Raji (cell line): ENCODE data around the gene ZNF648.

Source experiments
- POLR2A ChIP-seq: IDR thresholded peaks from 2 replicates; pipeline ENCODE4 v1.6.1; 2011; ENCODE audit warnings: low read depth, low read length, control low read depth; ENCODE audit not compliant: insufficient read depth

Gene ZNF648, protein sequence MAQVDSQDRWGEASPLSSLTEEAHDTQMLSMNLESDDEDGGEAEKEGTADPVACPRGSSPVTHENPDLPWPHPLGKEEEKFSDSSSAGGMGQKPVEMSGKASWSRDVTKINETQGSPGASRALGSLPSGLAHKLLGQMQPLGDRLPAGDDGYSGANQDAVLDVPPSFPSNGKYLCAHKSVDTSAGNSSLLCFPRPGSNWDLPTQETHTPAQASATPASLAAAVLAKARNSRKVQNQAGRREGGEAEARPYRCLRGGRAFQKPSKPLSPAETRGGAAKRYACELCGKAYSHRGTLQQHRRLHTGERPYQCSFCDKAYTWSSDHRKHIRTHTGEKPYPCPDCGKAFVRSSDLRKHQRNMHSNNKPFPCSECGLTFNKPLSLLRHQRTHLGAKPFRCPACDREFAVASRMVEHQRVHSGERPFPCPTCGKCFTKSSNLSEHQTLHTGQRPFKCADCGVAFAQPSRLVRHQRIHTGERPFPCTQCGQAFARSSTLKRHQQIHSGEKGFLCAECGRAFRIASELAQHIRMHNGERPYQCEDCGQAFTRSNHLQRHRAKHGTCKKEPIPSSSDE

DNA sequence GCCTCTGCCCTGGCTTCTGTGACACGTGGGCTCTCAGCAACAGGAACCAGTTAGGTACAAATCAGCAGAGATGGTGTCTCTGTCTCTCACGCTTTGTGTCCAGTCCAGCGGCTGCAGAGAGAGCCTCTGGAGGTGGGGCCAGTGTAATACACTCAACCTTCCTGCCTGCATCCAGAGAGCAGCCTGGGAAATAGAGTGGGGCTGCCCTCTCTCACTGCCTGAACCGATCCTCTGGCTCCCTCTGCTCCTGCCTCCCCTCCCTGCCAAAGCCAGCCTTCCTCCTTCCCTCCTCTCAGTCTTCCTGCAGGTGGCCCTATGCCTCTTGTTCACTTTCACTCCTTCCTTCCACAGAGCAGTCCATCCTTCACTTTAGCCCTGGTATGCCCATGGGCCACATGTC, at the start of gene ZNF648:
Gene ZNF648, minus strand, starts transcription at position 119 of the 400 bp plus-strand sequence. CDS start 3,702 bp downstream, outside the sequence.
- no peak for TF ChIP-seq POLR2A

GRCh38 chr1:182110635-182111034, 49.1 kb upstream of the ZNF648 start:
- TF ChIP-seq POLR2A = no peak

- TF ChIP-seq POLR2A = no peak
These were observed 48.3 kb upstream of the ZNF648 start for GRCh38 chr1:182109771-182110170.

DNA sequence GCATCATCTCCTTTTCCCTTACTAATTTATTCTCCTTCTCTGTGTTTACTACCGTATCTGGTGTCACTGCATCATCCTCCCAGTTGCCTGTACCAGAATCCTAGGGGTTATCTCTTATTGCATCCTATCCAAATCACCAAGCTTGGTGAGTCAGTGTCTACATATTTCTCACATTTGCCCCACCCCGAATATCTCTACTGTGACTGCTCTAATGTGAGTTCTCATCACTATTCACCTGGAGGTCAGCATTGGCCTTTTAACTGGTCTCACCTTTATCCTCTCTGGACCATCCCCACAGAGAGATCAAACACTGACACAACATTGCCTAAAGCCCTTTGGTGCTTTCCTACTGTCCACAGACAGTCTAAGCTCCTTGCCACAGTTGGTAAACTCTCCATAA, 45.7 kb upstream of the ZNF648 start:
- no peak for TF ChIP-seq POLR2A

DNA sequence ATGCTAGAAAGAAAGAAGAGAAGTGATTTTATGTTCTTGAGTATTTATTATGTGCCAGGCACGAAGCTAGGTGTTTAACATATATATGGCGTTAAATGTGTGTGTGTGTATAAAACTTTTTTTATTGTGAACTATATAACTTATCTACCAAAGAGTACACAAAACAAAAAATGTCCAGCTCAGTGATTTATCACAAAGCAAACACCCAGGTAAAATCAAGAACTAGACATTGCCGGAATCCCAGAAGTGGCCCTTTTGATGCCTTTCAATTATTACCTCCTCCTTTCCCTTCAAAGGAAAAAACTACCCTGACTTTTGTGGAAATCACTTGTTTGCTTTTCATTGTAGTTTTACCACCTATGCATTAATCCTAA, 40.5 kb upstream of the ZNF648 start:
- TF ChIP-seq POLR2A = no peak

DNA sequence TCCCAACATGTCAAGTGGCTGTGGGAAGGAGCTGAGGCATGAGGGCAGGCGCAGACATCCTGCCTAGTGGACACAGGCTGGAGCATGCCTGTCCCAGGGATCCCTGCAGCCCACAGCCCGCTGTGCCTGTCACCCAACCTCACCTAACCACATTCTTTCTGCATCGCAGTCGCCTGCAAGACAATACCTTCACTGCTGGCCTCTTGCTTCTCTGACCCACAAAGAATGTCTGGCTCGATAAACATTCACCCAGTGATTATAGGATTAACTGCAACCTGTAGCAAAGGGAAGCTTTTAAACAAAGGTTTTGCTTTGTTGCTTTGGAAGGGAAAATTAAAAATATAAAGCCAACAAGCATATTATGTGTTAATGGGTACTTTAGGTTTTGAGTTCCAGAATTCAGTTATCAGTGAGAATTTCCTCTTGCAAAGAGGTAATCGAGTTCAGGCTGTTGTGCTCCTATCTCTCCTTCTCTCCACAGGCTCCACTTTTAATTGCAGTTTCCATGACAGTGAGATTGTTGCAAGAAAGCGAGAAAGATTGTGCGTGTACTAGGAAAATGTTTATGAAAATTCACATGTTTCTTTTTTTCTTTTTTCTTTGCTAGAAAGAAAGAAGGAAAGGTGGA, 40.0 kb upstream of the ZNF648 start:
- TF ChIP-seq POLR2A = no peak

DNA sequence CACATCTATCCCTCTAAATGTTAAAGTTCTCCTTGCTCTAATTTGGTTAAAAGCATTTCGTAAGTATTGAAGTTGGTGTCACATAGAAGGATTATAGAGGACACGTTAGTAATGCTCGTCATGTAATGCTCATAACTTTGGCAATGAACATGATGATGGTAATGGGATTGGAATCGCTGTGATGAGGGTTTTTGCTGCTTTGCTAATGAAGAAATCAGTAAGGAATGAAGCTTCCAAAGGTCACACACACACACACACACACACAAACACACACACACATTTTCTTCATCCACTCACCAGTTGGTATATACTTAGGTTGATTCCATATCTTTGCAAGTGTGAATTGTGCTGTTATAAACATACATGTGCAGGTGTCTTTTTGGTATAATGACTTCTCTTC, 36.8 kb upstream of the ZNF648 start:
- no peak for TF ChIP-seq POLR2A

DNA sequence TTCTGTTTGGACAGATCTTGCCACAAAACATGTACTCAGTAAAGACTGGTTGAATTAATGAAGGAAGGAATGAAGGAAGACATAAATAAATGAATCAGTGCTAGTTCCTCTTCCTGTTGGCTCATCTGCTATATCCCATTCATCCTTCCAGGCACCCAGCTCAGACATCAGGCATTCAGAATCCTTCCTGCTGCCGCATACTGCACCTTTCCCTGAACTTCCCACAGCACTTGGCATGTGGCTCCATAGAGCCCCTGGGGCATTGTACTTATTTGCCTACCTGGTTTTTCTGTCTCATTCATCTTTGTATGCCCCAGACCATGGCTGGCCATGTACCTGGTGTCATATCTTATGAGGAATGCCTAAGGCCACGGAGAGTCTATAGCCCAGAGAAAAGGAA, 34.4 kb upstream of the ZNF648 start:
- no peak for TF ChIP-seq POLR2A

DNA sequence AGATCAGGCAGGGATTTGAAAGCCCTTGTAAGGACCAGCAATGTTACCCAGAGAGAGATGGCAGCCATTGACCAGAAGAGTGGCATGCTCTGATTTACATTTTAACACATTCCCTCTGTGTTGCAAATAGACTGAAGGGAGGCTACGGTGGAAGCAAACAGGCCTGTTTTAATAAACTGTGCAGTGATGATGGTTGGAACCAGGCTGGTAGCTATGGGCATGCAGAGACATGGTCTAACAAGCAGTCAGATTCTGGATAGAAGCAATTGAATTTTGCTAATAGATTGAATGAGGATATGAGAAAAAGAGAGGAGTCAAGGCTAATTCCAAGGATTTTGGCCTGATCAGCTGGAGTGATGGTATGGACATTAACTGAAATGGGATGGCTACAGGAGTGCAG, 32.3 kb upstream of the ZNF648 start:
- TF ChIP-seq POLR2A = no peak

DNA sequence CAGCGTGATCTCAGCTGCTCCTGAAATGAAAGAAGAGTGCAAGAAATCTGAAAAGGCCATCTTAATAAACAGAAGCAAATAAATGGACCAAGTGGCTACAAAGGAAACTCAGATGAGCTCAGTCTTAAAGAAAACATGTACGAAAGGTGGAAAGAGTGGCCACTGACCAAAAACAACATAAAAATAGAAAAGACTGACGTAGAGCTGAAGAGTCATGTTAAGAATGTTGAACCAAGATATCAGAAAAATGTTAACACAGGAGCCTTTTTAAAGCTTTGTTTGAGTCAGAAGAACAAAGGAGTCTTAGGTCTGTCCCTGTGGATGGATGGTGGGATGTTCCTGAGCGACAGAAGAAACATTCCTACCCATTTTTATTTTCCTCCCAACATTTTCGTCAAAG, 30.8 kb upstream of the ZNF648 start:
- TF ChIP-seq POLR2A = no peak

DNA sequence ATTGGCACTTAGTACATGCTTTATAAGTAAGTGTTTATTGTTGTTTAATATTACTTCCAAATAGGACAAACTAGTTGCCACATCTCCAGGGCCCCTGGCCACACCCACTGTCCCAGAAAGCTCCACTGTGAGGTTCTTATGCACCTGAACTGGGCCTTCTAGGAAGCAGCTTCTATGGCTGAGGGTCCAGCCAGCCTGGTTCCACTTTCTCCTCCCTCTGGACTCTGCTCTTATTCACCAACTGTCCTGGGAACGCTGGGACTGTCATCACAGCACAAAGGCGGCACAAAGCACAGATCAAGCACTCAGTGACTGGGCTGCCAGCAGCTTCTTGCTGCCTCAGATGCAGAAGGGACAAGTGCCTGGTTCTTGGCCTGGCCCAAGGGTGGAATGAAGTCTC, 29.6 kb upstream of the ZNF648 start:
- TF ChIP-seq POLR2A = no peak

DNA sequence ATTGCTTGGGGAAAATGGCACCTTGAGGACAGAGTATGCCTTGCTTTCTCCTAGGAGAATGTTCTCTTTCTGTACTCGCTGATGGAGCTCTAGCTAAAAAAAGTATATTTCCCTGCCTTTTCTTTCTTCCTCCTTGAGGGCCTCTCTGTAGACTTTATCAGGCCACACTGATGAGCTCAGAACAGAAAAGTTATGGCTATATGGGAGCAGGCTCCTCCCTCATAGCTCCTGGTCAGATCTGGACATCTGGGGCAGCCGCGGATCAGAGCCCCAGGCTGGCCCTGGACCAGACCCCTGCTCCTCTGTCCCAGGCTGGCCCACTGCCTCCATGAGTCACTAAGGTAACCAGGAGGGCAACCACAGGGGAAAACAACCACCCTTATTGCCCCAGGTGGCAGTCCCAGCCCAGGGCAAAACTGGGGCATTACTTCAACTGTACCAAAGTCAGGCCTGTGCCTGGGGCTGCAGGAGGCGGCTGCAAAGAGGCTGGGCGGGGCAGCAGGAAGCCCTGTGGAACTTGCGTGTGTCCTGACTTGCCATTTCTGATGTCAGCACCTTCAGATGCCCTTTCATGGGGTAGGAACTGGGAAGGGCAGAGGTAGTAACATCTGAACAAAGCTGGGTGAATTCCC, 26.3 kb upstream of the ZNF648 start:
- no peak for TF ChIP-seq POLR2A

- TF ChIP-seq POLR2A = no peak
These were observed 25.8 kb upstream of the ZNF648 start for GRCh38 chr1:182087304-182087703.

GRCh38 chr1:182086620-182087019, 25.1 kb upstream of the ZNF648 start:
- no peak for TF ChIP-seq POLR2A

DNA sequence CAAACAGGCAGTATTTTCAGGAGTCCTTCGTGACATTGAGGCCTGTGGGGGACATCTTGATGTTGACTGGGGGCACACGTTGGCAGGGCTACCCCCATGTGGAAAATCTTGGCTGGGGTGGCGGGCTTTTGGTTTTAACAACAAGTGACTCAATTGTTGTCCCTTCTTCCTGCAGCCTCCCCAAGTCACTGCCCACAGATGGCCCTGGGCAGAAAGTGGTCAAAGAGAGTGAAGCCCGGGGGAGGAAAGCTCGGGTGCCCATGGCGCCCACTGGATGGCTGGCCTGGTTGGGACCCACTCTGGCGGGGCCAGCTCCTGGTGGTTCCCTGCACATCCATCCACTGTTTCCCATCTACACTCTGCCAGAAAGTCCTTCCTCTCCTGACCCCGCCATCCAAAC, 24.6 kb upstream of the ZNF648 start:
- no peak for TF ChIP-seq POLR2A

- TF ChIP-seq POLR2A = no peak
These were observed 24.2 kb upstream of the ZNF648 start for GRCh38 chr1:182085726-182086125.
